B cell (primary cell): ENCODE results near the gene TMEM45A. TPM values are rescaled to one million over a fixed set of nuclear protein-coding genes. Genes with fewer than 3 reads are reported as not detected.

Experiments used
- ATAC-seq: fragments of 200-7000 bp; cut with Tn5 transposase; one replicate; pipeline ENCODE4 v1.10.0; 2021; ENCODE audit warnings: low read depth, mild to moderate bottlenecking, moderate number of reproducible peaks, moderate library complexity
- CTCF ChIA-PET: fragments of 350-600 bp; sonication (Branson Sonifier 250); formaldehyde crosslinking; loops from one replicate; lab custom pipeline; 2021; ENCODE audit warnings: antibody characterized with exemption, inconsistent platforms; lab: Charles Lee
- POLR2A ChIA-PET: fragments of 350-600 bp; sonication (Branson Sonifier 250); formaldehyde crosslinking; loops from one replicate; lab custom pipeline; 2021; ENCODE audit warnings: antibody characterized with exemption; lab: Charles Lee
- DNase-seq: peaks from one replicate; pipeline ENCODE4 v3.0.0; 2013
- H2AFZ ChIP-seq: 2 replicates; pipeline ENCODE4 v1.6.1; 2012; ENCODE audit warnings: mild to moderate bottlenecking, low read depth, low read length; ENCODE audit not compliant: insufficient read depth, poor library complexity, severe bottlenecking
- H3K27ac ChIP-seq, 2 donors: 1 replicate in 1 of 2; 2 replicates in 1 of 2; pipeline ENCODE4 v1.5.1; 2012 to 2013; ENCODE audit warnings: low read length in 2 of 2, mild to moderate bottlenecking in 2 of 2, moderate library complexity in 1 of 2
- H3K27me3 ChIP-seq, 4 experiments: fragments of 200-600 bp in 1 of 4; sonication (generic) in 1 of 4; replicated peaks in 1 of 4; 1 replicate in 2 of 4; 2 replicates in 2 of 4; pipeline versions ENCODE4 v1.6.1 to v1.7.0; 2013 to 2016; ENCODE audit warnings: low read length in 3 of 4, mild to moderate bottlenecking in 2 of 4, mixed read lengths in 1 of 4, moderate library complexity in 1 of 4; ENCODE audit not compliant: insufficient read depth in 4 of 4, control insufficient read depth in 3 of 4; ENCODE audit errors: control extremely low read depth in 1 of 4
- H3K36me3 ChIP-seq, 2 experiments: replicated peaks in 1 of 2; 1 replicate in 1 of 2; 2 replicates in 1 of 2; pipeline versions ENCODE4 v1.6.1 to v1.7.1; 2013; ENCODE audit warnings: low read length in 1 of 2; ENCODE audit not compliant: insufficient read depth in 2 of 2, control insufficient read depth in 1 of 2; ENCODE audit errors: control extremely low read depth in 1 of 2, extremely low read depth in 1 of 2
- H3K4me1 ChIP-seq, 2 donors: fragments of 200-600 bp in 1 of 2; sonication (generic) in 1 of 2; 1 replicate in 1 of 2; 2 replicates in 1 of 2; pipeline versions ENCODE4 v1.5.1 to v1.6.1; 2013 to 2017; ENCODE audit warnings: low read length in 2 of 2; ENCODE audit not compliant: control insufficient read depth in 2 of 2, insufficient read depth in 2 of 2
- H3K4me2 ChIP-seq: replicated peaks from 2 replicates; pipeline ENCODE3; 2012; ENCODE audit warnings: mild to moderate bottlenecking, low read depth, low read length; ENCODE audit not compliant: poor library complexity, severe bottlenecking
- H3K4me3 ChIP-seq, 5 experiments: fragments of 200-600 bp in 1 of 5; sonication (generic) in 1 of 5; 1 replicate in 3 of 5; 2 replicates in 2 of 5; pipeline versions ENCODE4 v1.5.1 to v1.7.0; 2011 to 2016; ENCODE audit warnings: low read length in 4 of 5, mild to moderate bottlenecking in 4 of 5, low read depth in 2 of 5, control low read depth in 1 of 5, moderate library complexity in 1 of 5; ENCODE audit not compliant: insufficient read depth in 1 of 5; ENCODE audit errors: control extremely low read depth in 1 of 5, extremely low read depth in 1 of 5
- H3K79me2 ChIP-seq: fragments of 200-600 bp; sonication (generic); one replicate; pipeline ENCODE4 v1.6.0; 2016; ENCODE audit warnings: low read length; ENCODE audit not compliant: control insufficient read depth, insufficient read depth
- H3K9ac ChIP-seq: fragments of 200-600 bp; sonication (generic); 2 replicates; pipeline ENCODE4 v1.6.1; 2017; ENCODE audit warnings: mild to moderate bottlenecking, low read length, moderate library complexity
- H3K9me3 ChIP-seq, 3 donors: one replicate each; pipeline versions ENCODE4 v1.6.1 to v1.7.1; 2013; ENCODE audit warnings: low read length in 2 of 3; ENCODE audit not compliant: control insufficient read depth in 2 of 3, insufficient read depth in 1 of 3; ENCODE audit errors: control extremely low read depth in 1 of 3
- H4K20me1 ChIP-seq: 2 replicates; pipeline ENCODE4 v1.6.0; 2012; ENCODE audit warnings: mild to moderate bottlenecking, low read length; ENCODE audit not compliant: insufficient read depth, control insufficient read depth, poor library complexity, severe bottlenecking
- H3K27ac Mint-ChIP-seq: one replicate; pipeline ENCODE4 v1.8.0; 2021; ENCODE audit warnings: mixed read lengths
- H3K27me3 Mint-ChIP-seq: one replicate; pipeline ENCODE4 v1.8.0; 2021; ENCODE audit warnings: mixed read lengths
- H3K4me1 Mint-ChIP-seq: one replicate; pipeline ENCODE4 v1.8.0; 2021; ENCODE audit warnings: mixed read lengths
- H3K4me3 Mint-ChIP-seq: one replicate; pipeline ENCODE4 v1.8.0; 2021; ENCODE audit warnings: mixed read lengths
- H3K9me3 Mint-ChIP-seq: one replicate; pipeline ENCODE4 v1.8.0; 2022; ENCODE audit warnings: mixed read lengths; ENCODE audit not compliant: insufficient read depth
- EZH2 ChIP-seq: IDR thresholded peaks from 2 replicates; pipeline ENCODE4 v1.6.1; 2012; ENCODE audit warnings: borderline replicate concordance, low read depth, mild to moderate bottlenecking, moderate library complexity, low read length; ENCODE audit not compliant: insufficient read depth, poor library complexity, severe bottlenecking
- WGBS: methylation state at CpG from one replicate; pipeline ENCODE4 v1.1.5; 2013; ENCODE audit warnings: missing lambda C conversion rate; ENCODE audit not compliant: insufficient coverage; 5-methylcytosine and 5-hydroxymethylcytosine counted together
- intact Hi-C: fragments of 100-400 bp; cut with micrococcal nuclease; formaldehyde crosslinking; loops from one replicate; pipeline ENCODE4 v1.10.0; 2022
- polyA plus RNA-seq: library from polyadenylated mRNA; depleted of rRNA; stranded (reverse); fragments of >200 nt; gene quantifications from 2 replicates; pipeline ENCODE4 v1.2.3, GENCODE V29; 2012
- total RNA-seq, 2 donors: library from RNA; stranded (reverse); fragments of 120-200 nt in 1 of 2; gene quantifications; 1 replicate in 1 of 2; 2 replicates in 1 of 2; pipeline versions ENCODE4 v1.2.3 to v1.2.4, GENCODE V29; 2013 to 2022
- TF ChIP-seq, protein P1 (sequence below): fragments of 200-600 bp; IDR thresholded peaks from one replicate; pipeline ENCODE4 v1.8.0; 2022; ENCODE audit warnings: antibody characterized with exemption, mild to moderate bottlenecking

Gene TMEM45A
- total and polyA plus RNA-seq, 2 donors (not counting 1 experiment from before 2014, with no cell fraction given): 0.20 TPM; not detected in 1

- H3K9me3 Mint-ChIP-seq: no peaks in the 10 kb centered on the region
- no peak for TF ChIP-seq EZH2
- TF ChIP-seq, protein P1, sequence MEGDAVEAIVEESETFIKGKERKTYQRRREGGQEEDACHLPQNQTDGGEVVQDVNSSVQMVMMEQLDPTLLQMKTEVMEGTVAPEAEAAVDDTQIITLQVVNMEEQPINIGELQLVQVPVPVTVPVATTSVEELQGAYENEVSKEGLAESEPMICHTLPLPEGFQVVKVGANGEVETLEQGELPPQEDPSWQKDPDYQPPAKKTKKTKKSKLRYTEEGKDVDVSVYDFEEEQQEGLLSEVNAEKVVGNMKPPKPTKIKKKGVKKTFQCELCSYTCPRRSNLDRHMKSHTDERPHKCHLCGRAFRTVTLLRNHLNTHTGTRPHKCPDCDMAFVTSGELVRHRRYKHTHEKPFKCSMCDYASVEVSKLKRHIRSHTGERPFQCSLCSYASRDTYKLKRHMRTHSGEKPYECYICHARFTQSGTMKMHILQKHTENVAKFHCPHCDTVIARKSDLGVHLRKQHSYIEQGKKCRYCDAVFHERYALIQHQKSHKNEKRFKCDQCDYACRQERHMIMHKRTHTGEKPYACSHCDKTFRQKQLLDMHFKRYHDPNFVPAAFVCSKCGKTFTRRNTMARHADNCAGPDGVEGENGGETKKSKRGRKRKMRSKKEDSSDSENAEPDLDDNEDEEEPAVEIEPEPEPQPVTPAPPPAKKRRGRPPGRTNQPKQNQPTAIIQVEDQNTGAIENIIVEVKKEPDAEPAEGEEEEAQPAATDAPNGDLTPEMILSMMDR: no peak
- no peak overlapping the region for H2AFZ ChIP-seq
- intact Hi-C loops: no loop called here
- H4K20me1 ChIP-seq: no peaks in the 10 kb centered on the region
- no peak overlapping the region for H3K4me3 Mint-ChIP-seq
- no peak overlapping the region for H3K4me2 ChIP-seq
- H3K27ac ChIP-seq: no peak overlapping the region
- WGBS: 87% methylated on average over 3 of the region's 3 CpGs
- no peak overlapping the region for H3K9ac ChIP-seq
- H3K4me1 Mint-ChIP-seq: no peaks in the 10 kb centered on the region
- H3K36me3 ChIP-seq: no peaks in the 10 kb centered on the region
- no peaks in the 10 kb centered on the region for H3K27me3 ChIP-seq
- DNase-seq: no peak
- no peaks in the 10 kb centered on the region for H3K4me1 ChIP-seq
- ChIA-PET POLR2A (no interaction called here), CTCF (interaction anchor here (0.6 kb wide), 1 partner anchor 690 kb away, joined by 3 read pairs; no protein-coding TSS in a partner anchor)
- no peak overlapping the region for H3K27ac Mint-ChIP-seq
- peaks cover 8% of the 10 kb centered on the region for H3K27me3 Mint-ChIP-seq
- no peaks in the 10 kb centered on the region for H3K79me2 ChIP-seq
- no peak for ATAC-seq
- H3K9me3 ChIP-seq: no peaks in the 10 kb centered on the region
- no peak overlapping the region for H3K4me3 ChIP-seq
These were observed 29.7 kb downstream of the TMEM45A start for GRCh38 chr3:100522125-100522524.

- Mint-ChIP-seq H3K4me3 (no peak overlapping the region), H3K9me3 (no peaks in the 10 kb centered on the region), H3K27me3 (peaks cover 9% of the 10 kb centered on the region), H3K27ac (no peak overlapping the region), H3K4me1 (no peaks in the 10 kb centered on the region)
- no peak for TF ChIP-seq EZH2
- TF ChIP-seq, protein P1: no peak
- H3K9ac ChIP-seq: no peak overlapping the region
- H3K79me2 ChIP-seq: no peaks in the 10 kb centered on the region
- no peak overlapping the region for H2AFZ ChIP-seq
- H3K4me3 ChIP-seq: no peak overlapping the region
- intact Hi-C loops: no loop called here
- DNase-seq (no peak), ATAC-seq (no peak)
- H3K9me3 ChIP-seq: no peaks in the 10 kb centered on the region
- H3K4me1 ChIP-seq: no peaks in the 10 kb centered on the region
- CTCF ChIA-PET: no interaction called here
- no peaks in the 10 kb centered on the region for H3K36me3 ChIP-seq
- 100% methylated on average over 1 of the region's 4 CpGs for WGBS
- no peaks in the 10 kb centered on the region for H4K20me1 ChIP-seq
- H3K27ac ChIP-seq: no peak overlapping the region
- no peaks in the 10 kb centered on the region for H3K27me3 ChIP-seq
- H3K4me2 ChIP-seq: no peak overlapping the region
- POLR2A ChIA-PET: no interaction called here
These were observed 30.8 kb downstream of the TMEM45A start for GRCh38 chr3:100523050-100523760.
